NCI-H510A (cell line): Measurements from ENCODE around the gene B3GAT2.
"Not testable (repeated sequence)": the region's sequence is repeated elsewhere in the genome, so short reads cannot be mapped to it uniquely, and the experiment has no call there.

ENCODE experiments used
- DNase-seq: peaks from one replicate; lab custom pipeline; 2025; lab: John Stamatoyannopoulos, UW

Gene B3GAT2, protein sequence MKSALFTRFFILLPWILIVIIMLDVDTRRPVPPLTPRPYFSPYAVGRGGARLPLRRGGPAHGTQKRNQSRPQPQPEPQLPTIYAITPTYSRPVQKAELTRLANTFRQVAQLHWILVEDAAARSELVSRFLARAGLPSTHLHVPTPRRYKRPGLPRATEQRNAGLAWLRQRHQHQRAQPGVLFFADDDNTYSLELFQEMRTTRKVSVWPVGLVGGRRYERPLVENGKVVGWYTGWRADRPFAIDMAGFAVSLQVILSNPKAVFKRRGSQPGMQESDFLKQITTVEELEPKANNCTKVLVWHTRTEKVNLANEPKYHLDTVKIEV

DNA sequence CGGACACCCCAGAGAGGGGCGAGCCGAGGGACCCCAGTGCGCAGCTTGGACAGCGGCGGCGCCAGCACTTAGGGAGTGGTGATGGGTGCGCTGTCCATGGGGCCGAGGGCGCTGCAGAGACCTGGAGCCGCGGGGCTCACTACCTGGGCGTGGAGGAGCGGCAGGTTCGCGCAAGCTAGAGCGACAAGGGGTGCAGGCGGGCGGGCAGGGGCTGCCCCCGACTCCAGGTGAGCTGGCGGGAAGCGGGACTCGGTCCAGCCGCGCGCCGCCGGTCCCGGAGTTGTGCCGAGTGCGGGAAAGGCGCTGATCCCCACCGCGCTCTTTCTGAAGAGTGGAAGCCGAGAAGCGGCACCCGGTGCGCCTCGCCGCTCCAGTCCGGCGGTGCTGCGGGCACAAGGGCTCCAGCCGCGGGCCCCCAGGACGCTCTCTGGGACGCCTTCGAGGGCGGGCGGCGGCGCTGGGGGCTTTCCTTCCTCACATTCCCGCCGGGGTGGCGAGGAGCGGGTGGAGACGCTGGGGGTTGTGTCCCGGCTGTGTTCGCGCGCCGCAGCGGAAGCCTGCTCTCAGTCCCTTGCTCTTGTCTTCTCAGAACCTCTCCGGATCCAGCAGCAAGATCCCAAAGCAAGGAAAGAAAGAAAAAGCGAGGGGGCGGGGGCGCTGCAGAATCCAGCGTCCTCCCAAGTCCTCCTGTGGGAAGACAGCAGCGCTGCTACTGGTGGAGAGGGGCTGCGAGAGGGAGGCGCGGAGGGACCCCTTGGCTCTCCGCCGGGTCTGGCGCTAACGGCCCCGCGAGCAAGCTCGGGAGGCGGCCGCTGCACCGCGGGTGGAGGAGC, at the start of gene B3GAT2:
B3GAT2 (minus strand) TSS at position 610 of the 833 bp plus-strand sequence. CDS start 631 bp downstream, outside the sequence.
- DNase-seq = no peak

DNA sequence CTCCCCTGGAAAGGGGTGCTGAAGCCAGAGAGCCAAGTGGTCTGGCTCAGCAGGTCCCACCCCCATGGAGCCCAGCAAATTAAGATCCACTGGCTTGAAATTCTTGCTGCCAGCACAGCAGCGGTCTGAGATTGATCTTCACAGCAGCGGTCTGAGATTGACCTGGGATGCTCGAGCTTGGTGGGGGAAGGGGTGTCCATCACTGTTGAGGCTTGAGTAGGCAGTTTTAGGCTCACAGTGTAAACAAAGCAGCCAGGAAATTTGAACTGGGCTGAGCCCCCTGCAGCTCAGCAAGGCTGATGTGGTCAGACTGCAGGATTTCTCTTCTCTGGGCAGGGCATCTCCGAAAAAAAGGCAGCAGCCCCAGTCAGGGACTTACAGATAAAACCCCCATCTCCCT, 41.3 kb upstream of the B3GAT2 start:
- no peak for DNase-seq

DNA sequence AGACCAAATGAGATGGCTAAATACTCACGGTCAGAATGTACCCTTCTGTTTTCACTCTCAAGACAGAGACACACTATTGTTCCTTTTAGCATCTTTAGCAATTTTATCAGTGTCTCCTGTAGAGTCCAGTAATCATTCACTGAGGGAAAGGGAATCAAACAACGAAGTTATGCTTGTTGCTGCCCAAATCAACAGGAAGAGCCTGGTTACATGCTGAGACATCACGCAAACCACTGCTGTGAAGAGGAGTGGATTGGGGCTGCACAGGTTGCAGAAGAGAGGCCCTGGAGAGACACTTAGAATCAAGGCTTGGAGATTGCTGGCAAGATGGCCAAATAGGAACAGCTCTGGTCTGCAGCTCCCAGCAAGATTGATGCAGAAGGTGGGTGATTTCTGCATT, 40.5 kb upstream of the B3GAT2 start:
- DNase-seq = no peak

DNA sequence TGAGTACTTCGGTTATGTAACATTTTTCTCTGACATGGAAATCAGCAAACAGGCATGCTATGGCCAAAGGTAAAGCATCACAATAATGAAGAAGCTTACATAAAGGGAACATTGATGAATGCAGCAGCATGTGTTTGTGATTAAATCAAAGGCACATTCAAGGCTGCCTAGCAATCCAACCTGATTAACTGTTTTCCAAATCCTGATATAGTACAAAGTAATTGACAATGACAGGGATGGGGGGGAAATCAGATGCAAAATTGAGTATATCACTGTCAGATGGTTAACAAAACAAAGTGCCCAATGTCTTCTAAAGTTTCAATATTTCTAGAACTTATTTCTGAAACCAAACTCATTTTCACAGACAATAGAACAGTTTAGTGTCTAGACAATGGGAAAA, 39.2 kb upstream of the B3GAT2 start:
- DNase-seq = no peak

DNA sequence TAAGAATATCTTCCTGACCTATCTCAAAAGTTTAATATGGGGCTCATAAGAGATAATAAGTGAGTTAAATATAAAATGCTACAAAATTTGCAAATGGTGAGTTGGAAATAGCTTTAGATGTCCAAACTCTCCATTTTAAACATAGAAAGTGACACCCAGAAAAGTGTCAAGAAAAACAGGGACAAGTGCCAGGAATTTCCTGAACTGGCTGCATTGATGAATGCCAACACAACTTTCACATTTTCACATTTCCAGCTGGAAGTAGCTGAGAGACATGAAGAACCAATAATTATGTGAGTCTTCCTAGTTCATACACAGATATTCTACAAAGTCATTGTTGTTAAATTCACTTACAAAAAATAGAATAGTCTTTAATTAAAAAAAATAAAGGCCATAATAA, 38.6 kb upstream of the B3GAT2 start:
- DNase-seq = no peak

DNA sequence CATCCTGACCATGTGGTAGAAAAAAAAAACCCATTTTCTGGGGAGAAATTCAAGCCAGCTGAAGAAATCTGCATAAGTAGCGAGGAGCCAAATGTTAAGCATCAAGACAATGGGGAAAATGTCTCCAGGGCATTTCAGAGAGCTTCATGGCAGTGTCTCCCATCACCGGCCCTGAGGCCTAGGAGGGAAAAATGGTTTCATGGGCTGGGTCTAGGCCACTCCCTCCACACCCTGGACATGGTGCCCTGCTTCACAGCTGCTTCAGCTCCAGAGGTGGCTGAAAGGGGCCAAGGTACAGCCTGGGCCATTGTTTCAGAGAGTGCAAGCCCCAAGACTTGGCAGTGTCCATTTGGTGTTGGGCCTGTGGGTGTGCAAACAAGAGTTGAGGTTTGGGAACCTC, 34.4 kb upstream of the B3GAT2 start:
- DNase-seq = no peak

DNA sequence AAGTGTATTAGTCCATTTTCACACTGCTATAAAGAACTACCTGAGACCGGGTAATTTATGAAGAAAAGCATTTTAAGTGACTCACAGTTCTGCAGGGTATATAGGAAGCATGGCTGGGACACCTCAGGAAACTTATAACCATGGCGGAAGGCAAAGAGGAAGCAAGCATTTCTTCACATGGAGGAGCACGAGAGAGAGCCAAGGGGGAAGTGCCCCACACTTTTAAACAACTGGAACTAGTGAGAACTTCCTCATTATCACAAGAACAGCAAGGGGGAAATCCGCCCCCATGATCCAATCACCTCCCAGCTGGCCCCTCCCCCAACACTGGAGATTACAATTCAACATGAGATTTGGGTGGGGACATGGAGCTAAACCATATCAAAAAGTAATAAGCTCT, 28.3 kb upstream of the B3GAT2 start:
- DNase-seq = no peak

DNA sequence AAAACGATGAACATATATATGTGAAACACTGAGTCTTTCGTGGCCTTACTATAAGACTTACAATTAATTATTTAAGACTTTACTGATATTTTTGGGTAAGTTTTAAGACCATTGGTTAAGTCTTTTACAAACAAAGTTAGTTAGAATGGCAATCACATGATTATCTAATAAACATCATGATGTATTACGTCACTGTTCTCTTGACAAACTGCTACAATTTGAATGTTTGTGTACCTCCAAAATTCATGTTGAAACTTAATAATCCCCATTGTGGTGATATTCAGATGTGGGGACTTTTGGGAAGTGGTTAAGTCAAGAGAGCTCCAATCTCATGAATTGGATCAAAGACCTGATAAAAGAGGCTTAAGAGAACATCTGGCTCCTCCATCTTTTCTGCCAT, 25.9 kb upstream of the B3GAT2 start:
- DNase-seq = no peak

DNA sequence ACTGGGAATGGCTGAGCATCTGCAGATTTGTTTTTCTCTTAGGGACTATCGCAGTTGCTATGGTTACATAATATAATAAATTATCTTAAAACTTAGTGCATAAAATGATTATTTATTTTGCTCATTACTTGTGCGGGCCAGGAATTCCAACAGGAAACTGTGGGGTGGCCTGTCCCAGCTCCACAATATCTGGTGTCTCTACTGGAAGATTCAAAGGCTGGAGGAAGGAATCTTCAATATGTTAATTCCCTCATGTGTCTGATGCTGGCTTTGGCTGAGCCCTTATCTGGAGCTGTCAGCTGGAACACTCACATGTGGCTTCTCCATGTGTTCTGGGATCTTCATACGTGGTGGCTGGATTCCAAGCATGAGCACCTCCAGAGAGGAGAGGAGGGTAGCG, 23.9 kb upstream of the B3GAT2 start:
- no peak for DNase-seq

DNA sequence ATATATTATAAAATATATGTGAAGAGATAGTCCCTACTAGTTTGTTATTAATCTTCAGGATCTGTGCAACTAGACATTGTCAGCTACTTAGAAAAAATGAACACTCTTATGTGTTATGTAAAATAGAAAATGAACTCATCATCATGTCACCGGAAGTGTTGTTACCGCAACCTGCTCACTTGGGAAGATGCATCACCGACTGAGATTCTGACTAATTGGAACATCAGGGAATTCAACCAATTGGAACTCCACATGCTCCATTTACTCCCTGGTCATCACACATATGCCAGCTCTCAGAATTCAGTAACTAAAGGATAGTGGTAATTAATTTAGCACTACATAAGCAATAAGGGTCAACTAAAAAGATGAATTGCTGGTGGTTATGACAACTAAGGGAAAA, 16.7 kb upstream of the B3GAT2 start:
- no peak for DNase-seq

DNA sequence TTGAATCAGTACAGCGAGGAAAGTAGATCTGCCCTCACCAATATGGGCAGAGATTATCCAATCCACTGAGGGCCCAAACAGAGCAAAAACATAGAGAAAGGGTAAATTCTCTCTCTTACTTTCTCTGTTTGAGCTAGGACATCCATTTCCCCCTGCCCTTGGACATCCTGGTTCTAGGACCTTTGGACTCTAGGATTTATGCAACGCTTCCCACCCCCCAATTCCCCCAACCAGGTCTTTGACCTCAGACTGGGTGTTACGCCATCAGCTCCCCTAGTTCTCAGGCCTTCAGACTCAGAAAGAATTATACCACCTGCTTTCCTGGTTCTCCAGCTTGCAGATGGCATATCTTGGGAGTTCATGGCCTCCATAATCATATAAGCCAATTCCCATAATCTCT, 10.2 kb upstream of the B3GAT2 start:
- no peak for DNase-seq

DNA sequence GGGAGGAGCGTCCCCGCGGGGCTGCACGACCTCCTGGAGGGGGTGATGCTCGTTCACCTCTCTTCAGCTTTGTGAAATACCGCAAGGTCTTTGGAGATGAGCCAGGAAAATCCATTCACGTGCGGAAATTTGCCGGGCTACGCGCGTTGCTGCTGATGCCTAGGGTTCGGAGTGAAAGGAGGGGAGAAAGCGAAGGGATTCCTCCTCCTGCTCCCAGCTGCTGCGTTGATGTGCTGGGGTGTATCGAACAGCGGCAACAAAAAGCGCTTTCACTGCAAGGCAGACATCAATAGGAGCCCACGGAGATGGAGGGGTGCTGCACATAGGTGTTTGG, 391 bp upstream of the B3GAT2 start:
- DNase-seq = no peak

DNA sequence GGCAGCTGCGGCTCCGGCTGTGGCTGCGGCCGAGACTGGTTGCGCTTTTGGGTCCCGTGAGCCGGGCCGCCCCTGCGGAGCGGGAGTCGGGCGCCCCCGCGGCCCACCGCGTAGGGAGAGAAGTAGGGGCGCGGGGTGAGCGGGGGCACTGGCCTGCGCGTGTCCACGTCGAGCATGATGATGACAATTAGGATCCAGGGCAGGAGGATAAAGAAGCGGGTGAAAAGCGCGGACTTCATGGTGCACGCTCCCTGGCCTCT, 739 bp downstream of the B3GAT2 start:
- no peak for DNase-seq

DNA sequence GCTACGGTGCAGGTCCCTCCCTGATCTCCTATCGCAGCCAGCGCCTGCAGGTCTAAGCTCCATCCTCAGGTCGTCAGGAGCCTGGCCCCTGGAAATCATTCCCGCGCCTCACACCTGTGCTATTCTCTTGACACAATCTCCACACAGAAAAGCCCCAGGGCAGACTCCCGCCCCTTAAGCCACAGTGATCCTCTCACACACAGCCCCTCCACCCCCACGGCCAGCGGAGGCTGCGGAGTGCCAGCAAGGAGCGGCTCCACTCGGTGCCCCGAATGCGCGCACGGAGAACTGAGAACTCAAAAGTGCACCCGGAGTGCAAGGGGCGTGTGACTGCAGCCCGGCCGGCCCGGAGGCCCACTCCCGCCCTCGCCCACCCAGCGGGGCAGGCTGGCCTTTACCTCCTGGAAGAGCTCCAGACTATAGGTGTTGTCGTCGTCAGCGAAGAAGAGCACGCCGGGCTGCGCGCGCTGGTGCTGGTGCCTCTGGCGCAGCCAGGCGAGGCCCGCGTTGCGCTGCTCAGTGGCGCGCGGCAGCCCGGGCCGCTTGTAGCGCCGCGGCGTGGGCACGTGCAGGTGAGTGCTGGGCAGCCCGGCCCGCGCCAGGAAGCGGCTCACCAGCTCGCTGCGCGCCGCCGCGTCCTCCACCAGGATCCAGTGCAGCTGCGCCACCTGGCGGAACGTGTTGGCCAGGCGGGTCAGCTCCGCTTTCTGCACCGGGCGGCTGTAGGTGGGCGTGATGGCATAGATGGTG, 1.2 kb downstream of the B3GAT2 start:
- peak; percentile 66 for DNase-seq

DNA sequence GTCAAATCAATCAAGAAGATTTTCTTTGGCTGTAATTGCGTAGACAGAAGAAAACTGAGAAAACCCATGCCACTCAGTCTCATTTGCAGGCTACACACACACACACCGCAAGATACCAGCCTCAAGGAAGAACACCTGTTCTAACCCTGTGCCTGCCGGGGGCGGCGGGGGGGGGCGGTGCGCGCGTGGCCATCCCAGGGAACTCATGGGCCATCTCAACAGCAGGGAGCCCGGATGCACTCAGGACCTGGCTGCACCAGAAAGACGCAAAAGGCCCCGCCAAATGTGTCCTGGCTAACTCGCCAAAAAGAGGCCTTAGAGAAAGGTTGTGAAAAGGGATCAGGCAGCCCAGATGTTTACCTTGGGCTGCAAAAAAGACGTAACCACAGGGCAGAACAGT, 2.1 kb downstream of the B3GAT2 start:
- no peak for DNase-seq

DNA sequence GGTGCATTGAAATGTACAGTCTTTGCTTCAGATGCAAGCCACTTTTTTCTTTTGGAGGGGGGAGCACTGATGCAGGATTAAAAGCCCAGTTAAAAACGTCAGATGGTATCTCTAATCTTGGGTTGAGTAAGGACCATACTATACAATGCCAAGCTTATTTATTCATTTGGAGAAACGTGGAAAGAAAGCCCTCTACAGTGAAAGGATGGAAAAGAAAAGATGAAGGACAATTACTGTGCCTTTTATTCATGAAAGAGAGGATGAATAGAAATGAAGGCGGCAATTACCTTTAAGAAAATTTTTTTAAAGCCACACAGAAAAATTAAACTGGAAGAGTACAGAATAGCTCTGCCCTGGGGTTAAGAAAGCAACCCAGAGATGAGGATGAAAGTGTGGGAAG, 2.7 kb downstream of the B3GAT2 start:
- no peak for DNase-seq

DNA sequence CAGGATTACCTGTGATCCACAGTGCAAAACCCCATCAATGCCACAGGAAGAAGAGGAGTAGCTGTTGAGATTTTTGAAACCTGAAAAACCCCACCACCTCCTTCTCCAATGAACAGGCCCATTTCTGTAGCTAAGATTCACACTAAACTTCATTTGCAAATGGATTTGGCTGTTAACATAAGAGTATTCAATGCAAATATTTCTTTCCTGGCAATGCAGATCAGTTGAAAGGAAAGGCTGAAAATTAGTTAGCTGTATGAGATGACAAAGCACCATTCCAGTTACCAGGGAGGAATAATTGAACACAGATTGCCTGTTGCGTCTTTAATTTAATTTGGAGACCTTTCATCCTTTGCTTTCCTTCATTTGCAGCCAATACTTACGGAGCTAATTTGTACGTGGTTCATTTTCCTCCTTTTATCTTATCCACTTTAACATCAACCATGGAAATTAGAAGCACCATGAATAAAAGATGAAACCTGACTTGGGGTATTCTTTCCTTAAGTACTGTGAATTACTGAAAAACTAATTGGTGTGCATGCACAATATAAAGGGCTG, 4.2 kb downstream of the B3GAT2 start:
- DNase-seq = no peak

DNA sequence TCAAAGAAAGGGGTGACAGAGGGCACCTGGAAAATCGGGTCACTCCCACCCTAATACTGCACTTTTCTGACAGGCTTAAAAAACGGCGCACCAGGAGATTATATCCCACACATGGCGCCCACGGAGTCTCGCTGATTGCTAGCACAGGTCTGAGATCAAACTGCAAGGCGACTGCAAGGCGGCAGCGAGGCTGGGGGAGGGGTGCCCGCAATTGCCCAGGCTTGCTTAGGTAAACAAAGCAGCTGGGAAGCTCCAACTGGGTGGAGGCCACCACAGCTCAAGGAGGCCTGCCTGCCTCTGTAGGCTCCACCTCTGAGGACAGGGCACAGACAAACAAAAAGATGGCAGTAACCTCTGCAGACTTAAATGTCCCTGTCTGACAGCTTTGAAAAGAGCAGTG, 12.5 kb downstream of the B3GAT2 start:
- not testable (repeated sequence) for DNase-seq

DNA sequence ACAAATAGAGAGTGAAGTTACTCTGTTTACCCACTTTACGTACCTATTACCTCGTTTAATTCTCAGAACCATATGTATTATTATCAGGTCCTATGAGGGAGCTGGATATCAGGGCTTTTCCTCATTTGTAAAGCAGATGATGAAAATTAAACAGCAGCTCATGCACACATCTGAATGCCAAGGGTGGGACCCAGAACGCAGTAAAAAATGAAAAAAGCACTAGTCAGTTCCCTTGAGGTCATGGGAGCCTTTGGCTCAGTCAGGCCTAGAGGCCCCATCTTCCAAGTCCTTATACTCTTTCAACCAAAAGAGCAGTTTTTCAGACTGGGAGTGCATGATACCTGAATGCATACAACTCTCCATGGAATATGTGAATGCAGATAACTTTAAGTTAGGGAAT, 23.0 kb downstream of the B3GAT2 start:
- no peak for DNase-seq

DNA sequence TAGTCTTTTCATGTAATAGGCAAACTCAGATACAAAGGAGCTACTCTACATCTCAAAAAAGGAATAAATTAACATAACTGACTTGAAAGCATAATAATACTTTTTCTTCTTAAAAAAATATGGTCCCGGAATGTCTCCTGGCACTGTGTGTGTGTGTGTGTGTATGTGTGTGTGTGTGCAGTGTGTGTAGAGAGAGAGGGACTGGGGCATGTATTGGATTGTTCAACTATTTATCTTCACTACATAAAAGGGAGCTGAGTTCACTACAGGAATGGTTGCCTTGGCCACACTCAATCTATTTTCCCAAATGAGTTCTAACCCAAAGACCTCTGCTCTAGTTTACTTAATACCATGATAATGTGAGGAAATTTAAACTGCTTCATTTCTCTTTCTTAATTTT, 51.1 kb downstream of the B3GAT2 start:
- DNase-seq = no peak

DNA sequence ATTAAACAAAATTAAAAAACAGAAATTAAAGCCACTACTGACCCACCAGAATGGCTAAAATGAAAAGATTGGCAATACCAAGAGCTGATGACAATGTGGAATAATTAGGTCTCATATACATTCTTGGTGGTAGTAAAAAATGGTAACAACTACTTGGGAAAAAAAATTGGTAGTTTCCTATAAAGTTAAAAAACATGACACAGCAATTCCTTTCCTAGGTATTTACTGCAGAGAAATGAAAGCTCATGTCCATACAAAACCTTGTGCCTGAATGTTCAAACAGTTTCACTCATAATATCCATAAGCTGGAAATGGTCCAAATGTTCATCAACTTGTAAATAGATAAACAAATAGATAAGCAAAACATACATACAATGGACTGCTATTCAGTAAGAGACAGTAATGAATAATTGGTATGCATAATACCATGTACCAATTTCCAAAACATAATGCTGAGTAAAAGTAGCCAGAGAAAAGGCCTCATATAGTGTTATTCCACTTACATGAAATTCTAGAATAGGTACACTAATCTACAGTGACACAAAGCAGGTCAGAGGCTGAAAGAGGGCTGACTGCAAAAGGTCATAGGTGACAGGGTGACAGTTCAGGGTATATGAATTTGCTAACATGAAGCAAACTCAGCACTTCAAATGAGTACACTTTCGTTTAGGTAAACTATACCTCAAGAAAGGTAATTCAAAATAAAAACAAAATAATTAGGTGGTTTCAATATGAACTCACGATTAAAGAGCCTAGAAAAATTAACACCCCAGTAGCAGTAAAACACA, 53.0 kb downstream of the B3GAT2 start:
- DNase-seq = no peak

DNA sequence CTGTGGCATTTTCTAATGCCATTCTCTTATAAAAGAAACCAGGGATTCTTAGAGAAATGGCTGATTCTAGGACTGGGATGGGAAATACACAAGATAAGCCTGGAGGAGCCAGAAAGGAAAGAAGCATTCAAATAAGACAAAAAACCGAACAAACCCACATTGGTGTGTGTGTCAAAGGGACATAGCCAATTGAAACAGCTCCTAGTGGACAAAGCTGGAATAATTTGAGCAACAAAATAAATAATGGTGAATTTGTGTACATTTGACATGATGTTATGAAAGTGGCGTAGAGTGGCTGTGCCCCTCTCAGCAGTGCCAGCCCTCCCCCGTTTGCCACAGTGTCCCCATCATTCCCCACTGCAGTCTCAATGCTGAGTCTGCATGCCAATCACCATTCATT, 55.5 kb downstream of the B3GAT2 start:
- no peak for DNase-seq
